HG03342 (cell line): Measurements from ENCODE around the gene EEF2.
A peak's percentile ranks its signal among the peaks of the same experiment; 100 is the strongest.
"Not testable (repeated sequence)": the region's sequence is repeated elsewhere in the genome, so short reads cannot be mapped to it uniquely, and the experiment has no call there.

ENCODE experiments used
- ATAC-seq: cut with Tn5 transposase; IDR thresholded peaks from one replicate; pipeline ENCODE4 v1.9.1; 2021; ENCODE audit warnings: mild to moderate bottlenecking, moderate library complexity; ENCODE audit not compliant: unreplicated experiment

EEF2 gene

GRCh38 chr19:3970808-3971598 is 14.3 kb downstream of the EEF2 start, which contains the start of gene DAPK3:
DAPK3 (minus strand) TSS chr19:3971099; CDS start chr19:3969735, 1,364 bp downstream.
- ATAC-seq = peak; percentile 86

DNA sequence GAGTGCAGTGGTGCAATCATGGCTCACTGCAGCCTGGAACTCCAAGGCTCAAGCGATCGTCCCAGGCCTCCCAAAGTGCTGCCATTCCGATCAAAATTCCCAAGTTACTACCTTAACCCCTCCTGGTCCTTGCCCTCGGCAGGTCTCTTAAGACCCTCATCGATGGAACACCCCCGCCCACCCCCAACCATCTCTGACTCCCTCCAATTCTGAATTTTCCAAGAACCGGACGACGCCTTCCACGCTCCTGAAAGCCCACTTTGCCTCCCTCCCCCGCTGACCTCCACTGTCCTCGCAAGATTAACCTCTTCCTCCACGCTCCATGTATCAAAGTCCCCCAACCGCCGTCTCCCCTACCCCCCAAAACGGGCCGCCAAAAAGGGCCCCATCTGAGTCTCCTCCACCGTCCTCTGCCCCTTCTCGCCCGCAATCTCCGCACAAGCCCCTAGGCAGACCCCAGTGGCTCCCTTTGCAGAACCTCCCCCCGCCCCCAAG is 14.9 kb downstream of the EEF2 start:
- no peak for ATAC-seq

DNA sequence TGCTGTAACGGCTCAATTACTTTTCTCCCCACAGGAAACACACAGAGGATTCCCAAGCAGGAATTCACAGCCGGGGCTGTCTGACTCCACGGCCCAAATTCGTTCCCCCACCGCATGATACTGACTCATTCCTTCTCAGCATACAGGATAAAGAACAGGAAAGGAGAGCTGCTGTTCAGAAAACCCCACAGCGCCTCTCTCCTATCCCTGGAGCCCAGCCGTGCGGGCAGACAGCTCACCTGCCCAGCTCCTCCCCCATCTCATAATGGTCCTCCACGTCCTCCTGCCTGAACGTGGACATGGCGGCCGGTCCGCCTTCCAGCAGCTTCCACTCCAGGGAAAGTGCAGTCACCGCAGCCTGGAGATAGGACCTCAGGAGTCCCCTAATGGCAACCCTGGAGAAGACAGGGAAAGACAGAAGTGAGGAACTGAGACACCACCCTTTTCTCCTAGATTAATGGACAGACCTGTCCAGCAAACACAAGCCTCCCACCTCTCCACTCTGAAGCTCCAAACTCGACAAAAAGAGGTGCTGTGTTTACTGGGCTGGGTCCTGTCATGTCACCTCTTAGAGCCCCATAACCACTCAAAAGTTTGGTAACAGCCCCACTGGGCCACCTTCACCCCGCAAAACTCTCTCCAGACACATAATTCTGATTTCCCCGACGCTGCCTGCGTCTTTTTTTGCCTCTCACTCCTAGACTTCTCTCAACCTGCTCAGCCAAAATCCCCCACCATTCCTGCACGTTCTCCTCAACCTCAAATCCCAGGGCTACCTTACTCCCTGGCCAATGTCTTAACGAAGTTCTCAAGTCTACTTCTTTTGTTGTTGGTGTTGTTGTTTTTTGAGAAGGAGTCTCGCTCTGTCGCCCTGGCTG is 15.6 kb downstream of the EEF2 start:
- ATAC-seq = no peak

DNA sequence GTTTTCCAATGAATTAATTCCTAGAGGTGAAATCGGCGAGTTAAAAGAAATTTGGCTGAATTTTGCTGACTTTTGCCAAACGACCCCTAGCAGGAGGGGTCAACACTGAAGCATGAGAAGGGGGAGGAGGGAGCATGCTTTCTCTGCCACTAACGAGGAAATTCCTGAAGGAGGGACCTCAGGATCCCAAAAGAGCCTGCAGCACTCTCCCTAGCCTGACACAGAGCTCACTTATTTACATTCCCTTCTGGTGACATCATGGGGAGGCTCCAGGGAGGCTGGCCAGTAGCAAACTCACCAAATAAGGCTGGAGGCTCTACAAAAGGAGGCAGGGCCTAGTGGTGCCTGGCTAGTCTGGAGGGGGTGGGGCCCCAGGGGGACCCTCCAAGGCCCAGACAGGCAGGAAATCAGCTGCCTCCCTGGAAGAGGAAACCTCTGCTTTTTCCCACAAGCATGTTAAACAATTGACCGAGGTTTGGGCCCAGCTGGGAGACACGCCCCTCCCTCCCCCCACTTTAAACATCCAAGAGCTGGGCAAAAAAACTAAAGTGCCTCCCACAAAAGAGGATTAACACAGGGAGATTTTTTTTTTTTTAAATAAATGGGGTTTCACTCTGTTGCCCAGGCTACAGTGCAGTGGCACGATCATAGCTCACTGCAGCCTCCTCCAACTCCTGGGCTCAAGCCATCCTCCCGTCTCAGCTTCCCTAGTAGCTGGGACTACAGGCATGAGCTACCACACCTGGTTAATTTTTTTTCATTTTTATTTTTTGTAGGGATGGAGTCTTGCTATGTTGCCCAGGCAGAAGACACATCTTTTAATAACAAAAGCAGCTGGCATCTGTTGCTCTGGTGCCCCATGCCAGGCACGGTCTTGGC is 16.5 kb downstream of the EEF2 start:
- no peak for ATAC-seq

- not testable (repeated sequence) for ATAC-seq
Measured at GRCh38 chr19:3967983-3968382, 17.3 kb downstream of the EEF2 start.

- ATAC-seq = no peak
Measured at GRCh38 chr19:3966051-3967017, 18.9 kb downstream of the EEF2 start.

- no peak for ATAC-seq
Measured at GRCh38 chr19:3964256-3965194, 20.7 kb downstream of the EEF2 start.

GRCh38 chr19:3963458-3964255 is 21.6 kb downstream of the EEF2 start:
- no peak for ATAC-seq

GRCh38 chr19:3961007-3961406 is 24.3 kb downstream of the EEF2 start:
- no peak for ATAC-seq

DNA sequence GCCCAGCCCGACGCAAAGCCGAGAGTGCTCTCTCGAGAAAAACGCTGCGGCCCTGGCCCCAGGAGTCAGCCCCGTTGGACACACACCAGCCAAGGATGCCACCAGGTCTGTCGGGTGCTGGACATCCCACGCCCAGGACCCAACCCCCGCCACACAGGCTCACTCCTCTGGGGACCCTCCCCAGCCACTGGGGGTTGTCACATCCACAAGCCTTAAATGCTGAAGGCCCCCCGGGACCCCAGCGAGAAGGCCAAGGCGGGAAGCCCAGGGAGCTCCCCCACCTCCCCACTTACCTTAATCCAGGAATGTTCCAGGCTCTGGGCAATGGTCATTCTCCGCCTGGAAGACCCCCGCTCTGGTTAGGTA is 25.5 kb downstream of the EEF2 start:
- ATAC-seq = no peak

DNA sequence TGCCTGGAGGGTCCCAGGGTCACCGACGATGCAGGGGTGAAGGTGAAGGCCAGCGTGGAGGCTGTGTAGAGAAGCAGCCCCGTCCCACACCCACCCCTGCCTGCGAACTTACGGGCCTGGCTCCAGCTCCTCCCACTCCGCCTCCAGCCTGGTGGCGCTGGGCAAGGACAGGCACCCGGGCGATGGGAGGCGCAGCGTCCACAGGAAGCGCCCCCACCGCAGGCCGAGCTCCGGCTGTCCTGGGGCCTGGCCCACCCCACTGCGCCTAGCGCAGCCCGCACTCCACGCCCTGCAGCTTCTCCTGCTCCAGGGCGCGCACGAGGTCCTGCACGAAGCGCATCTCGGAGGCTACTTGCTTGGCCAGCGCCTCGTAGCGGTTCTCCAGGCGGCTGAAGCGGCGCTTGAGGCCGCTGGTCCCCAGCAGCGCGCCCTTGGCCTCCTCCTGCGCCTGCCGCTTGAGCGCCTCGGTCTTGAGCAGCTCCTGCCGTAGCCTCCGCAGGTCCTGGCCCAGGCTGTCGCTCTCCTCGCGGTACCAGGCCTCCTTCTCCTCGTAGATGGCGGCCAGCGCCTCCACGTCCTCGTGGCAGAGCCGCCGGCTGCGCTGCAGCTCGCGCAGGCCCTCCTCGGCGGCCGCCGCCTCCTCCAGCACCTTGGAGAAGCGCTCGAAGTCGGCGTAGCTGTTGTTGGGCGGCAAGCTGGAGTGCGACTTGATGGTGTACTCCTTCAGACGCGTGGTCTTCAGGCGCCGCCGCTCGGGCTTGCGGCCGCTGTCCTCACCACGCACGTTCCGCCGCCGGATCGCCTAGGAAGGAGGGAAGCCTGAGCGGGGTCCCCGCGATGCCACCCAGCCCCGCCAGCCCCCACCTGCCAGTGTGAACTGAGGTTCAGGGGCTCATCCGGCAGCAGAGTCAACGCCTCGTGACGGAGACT is 26.2 kb downstream of the EEF2 start:
- no peak for ATAC-seq

DNA sequence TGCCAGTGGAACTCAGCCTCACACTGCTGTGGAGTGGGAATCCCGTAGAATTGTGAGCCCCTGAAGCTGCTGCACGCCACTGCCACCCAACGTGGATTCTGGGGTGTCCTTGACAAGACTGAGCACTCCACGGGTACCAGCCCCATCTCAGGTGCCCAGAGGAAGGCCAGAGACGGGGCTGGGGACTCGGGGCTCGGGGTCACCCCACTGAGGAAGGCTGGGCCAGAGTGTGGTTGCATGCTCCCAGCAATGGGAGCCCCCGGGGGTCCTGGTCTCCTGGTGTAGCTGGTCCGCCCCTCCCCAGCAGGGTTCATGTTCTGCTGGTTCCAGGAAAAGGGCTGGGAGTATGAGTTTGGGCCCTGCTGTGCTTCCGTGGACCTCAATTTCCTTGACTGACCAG is 29.6 kb downstream of the EEF2 start:
- no peak for ATAC-seq

GRCh38 chr19:3955276-3955675 is 30.0 kb downstream of the EEF2 start:
- ATAC-seq = not testable (repeated sequence)

DNA sequence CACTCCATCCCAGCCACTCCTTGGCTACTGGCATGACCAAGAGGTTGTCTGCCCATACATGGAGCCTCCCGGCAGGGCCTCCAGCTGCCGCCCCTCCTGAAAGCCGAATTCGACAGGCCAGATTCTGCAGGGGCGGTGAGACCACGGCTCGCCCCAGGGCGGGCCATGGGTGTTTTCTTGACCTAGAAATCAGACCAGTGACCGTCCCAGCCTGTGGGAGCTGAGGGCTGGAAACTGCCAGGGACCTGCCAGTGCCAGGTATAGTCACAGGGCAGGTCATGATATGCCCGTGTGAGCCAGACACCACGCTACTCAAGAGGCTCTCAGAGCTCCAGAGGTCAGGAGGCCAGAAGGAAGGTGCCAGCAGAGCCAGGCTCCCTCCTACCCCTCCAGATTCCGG is 31.2 kb downstream of the EEF2 start:
- ATAC-seq = no peak

DNA sequence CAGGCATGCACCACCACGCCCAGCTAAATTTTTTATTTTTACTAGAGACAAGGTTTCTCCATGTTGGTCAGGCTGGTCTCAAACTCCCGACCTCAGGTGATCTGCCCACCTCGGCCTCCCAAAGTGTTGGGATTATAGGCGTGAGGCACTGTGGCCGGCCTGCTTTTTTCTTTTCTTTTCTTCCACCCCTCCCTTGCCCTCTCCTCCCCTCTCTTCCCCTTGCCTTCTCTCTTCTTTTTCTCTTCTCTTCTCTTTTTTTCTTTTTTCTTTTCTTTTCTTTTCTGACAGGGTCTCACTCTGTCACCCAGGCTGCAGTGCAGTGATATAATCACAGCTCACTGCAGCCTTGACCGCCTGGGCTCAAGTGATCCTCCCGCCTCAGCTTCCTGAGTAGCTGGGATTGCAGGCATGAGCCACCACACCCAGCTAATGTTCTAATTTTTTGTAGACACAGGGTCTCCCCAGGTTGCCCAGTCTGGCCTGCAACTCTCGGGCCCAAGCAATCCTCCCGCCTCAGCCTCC is 32.4 kb downstream of the EEF2 start:
- ATAC-seq = not testable (repeated sequence)
